ENCODE results near the gene PCBP2.
"Not testable (repeated sequence)": the region's sequence is repeated elsewhere in the genome, so short reads cannot be mapped to it uniquely, and the experiment has no call there.

Gene PCBP2

DNA sequence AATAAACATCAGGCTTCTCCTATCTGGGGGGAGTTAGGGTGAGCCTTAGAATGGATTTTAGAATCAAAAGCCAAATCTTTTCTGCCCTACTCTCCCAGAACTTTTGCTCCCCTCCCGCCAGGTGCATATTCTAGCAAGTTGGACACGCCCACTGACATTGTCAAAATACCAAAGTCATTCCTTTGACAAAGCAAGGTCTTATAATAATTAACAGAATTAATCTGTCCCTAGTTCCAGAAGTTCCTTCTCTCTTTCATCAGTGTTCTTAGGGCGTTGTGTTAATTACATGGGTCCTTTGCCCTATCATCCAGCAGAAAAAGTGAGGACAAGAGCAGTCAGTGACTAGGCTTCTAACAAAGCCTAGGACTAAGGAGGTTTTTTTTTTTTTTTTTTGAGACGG, 7.9 kb upstream of the PCBP2 start:
- H3K27ac ChIP-seq (ENCODE audit: low read length), result no peak overlapping the region

DNA sequence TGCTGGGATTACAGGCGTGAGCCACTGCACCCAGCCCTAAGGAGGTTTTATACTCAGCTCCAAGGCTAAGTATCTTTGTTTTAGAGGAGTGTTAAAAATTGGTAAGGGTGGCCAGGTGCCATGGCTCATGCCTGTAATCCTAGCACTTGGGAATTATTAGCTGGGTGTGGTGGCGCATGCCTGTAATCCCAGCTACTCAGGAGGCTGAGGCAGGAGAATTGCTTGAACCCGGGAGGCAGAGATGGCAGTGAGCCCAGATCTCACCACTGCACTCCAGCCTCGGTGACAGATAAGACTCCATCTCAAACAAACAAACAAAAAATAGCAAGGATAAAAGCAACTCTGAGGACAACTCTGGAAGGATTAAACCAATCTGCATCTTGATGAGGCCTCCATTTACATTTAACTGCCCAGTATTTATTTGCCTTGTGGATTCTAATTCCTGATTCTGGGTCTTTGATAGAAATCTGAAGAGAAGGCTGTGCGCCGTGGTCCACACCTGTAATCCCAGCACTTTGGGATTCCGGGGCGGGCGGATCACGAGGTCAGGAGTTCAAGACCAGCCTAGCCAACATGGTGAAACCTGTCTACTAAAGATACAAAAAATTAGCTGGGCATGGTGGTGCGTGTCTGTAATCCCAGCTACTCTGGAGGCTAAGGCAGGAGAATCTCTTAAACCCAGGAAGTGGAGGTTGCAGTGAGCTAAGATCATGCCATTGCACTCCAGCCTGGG, 7.1 kb upstream of the PCBP2 start:
- H3K4me3 ChIP-seq (ENCODE audit: low read depth in 1 of 2, low read length in 2 of 2); H3K9me3 ChIP-seq (ENCODE audit: control insufficient read depth in 1 of 2, low read length in 2 of 2); H3K27me3 ChIP-seq (ENCODE audit: low read depth, low read length); H3K27ac ChIP-seq (ENCODE audit: low read length): not testable (repeated sequence)
- peaks cover 14 to 31% of the 10 kb centered on the region in 2 donors for H3K36me3 ChIP-seq (ENCODE audit: control insufficient read depth in 1 of 2, insufficient read depth in 2 of 2, low read length in 2 of 2)
- H3K4me1 ChIP-seq (ENCODE audit: control insufficient read depth in 1 of 2, insufficient read depth in 2 of 2, low read length in 2 of 2), result peaks cover 0 to 14% of the 10 kb centered on the region in 2 donors

More for the DNA sequence above, 7.9 kb upstream of the PCBP2 start:
- Histone ChIP-seq H3K9me3 (ENCODE audit: control insufficient read depth in 1 of 2, low read length in 2 of 2) (no peaks in the 10 kb centered on the region), H3K4me1 (ENCODE audit: control insufficient read depth in 1 of 2, insufficient read depth in 2 of 2, low read length in 2 of 2) (peaks cover 0 to 14% of the 10 kb centered on the region in 2 donors), H3K27me3 (ENCODE audit: low read depth, low read length) (no peaks in the 10 kb centered on the region), H3K36me3 (ENCODE audit: control insufficient read depth in 1 of 2, insufficient read depth in 2 of 2, low read length in 2 of 2) (peaks cover 14 to 31% of the 10 kb centered on the region in 2 donors), H3K4me3 (ENCODE audit: low read depth in 1 of 2, low read length in 2 of 2) (no peak overlapping the region)

DNA sequence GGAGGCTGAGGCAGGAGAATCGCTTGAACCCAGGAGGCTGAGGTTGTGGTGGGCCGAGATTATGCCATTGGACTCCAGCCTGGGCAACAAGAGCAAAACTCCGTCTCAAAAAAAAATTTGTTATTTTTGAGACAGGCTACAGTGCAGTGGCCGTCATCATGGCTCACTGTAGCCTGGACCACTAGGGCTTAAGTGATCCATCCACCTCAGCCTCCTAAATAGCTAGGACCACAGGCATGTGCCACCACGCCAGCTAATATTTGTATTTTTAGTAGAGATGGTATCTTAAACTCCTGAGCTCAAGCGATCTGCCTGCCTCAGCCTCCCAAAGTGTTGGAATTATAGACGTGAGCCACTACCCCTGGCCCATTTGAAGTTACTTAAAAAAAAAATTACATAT, 966 bp upstream of the PCBP2 start:
- Histone ChIP-seq H3K4me3 (ENCODE audit: low read depth in 1 of 2, low read length in 2 of 2) (no peak overlapping the region), H3K9me3 (ENCODE audit: control insufficient read depth in 1 of 2, low read length in 2 of 2) (no peaks in the 10 kb centered on the region), H3K36me3 (ENCODE audit: control insufficient read depth in 1 of 2, insufficient read depth in 2 of 2, low read length in 2 of 2) (peaks cover 24 to 33% of the 10 kb centered on the region in 2 donors), H3K27ac (ENCODE audit: low read length) (no peak overlapping the region), H3K4me1 (ENCODE audit: control insufficient read depth in 1 of 2, insufficient read depth in 2 of 2, low read length in 2 of 2) (peaks cover 13 to 19% of the 10 kb centered on the region in 2 donors), H3K27me3 (ENCODE audit: low read depth, low read length) (no peaks in the 10 kb centered on the region)

DNA sequence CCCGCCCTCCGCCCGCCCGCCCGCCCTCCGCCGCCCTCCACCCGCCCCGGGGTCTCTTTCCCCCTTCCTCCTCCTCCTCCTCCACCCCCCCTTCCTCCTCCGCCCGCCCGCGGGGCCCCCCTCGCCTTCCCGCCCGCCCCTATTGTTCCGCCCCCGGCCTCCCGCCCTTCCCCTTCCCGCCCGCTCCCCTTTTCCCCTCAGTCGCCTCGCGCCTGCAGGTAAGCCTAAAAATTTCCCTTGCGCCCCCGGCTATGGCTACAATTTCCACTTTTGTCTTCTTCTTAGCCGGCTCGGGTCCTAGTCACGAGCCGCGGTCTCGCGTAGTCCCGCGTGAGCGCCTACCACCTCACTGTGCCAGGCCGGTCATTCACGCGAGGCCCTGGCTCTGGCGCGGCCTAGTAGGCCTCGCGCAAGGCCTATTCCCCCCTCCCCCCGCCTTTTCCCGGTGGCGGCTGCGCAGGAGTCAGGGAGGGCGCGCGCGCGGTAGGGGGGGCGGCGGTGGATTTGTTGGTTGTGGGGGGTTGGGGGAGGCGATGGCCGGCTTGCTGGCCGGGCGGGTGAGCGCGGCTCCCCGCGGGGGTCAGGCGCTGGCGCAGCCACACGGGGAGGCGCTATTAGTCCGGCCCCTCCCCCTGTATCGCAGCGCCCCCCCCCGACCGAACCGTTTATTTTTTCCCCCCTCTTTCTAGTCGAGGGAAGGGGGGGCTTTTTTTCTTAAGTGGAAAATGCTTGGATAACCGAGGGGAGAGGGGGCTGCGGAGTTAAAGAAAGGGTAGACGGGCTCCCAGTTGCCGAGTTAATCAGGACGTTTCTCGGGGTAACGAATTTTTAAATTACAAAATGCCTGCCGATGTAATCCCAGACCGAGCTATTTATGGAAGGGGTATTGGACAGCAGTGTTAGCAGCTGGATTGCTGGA, 516 bp downstream of the PCBP2 start:
- H3K36me3 ChIP-seq (ENCODE audit: control insufficient read depth in 1 of 2, insufficient read depth in 2 of 2, low read length in 2 of 2), result peaks cover 31 to 42% of the 10 kb centered on the region in 2 donors

DNA sequence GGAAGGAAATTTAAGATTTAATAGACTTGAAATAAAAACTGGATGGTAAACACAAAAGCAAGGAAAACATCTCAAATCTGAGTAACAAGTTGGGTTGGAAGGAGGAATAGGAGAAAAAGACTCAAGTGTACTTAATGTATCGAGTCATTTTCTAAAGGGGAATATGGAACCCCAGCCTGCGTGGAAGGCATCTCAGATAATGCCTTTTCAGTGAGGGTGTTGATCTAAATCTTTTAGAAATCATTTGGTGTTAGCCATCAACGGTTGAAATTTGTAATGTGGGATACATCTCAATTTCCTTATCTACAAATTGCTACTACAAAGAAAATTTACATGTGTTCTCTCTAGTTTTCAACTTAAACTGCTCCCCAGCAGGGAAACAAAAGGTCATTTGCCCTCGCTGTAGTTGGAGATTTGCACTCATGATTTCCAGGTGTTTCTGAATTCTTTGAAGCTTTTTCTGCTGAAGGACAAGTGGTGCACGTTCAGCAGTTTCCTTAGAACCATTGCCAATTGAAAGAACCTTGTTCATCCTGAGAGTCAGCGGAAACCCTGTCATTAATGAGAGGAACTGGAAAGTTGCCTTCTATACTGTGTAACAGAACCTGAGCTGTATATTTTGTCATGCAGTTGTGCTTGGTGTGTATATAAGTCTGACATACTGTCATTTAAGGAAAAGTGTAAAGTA, 2.2 kb downstream of the PCBP2 start:
- H3K36me3 ChIP-seq (ENCODE audit: control insufficient read depth in 1 of 2, insufficient read depth in 2 of 2, low read length in 2 of 2), result peaks cover 39 to 50% of the 10 kb centered on the region in 2 donors
- H3K4me1 ChIP-seq (ENCODE audit: control insufficient read depth in 1 of 2, insufficient read depth in 2 of 2, low read length in 2 of 2), result peaks cover 13 to 20% of the 10 kb centered on the region in 2 donors
- no peaks in the 10 kb centered on the region for H3K9me3 ChIP-seq (ENCODE audit: control insufficient read depth in 1 of 2, low read length in 2 of 2)
- H3K4me3 ChIP-seq (ENCODE audit: low read depth in 1 of 2, low read length in 2 of 2), result peak overlapping the region; percentile 82 to 95
- peak overlapping the region; percentile 78 for H3K27ac ChIP-seq (ENCODE audit: low read length)
- H3K27me3 ChIP-seq (ENCODE audit: low read depth, low read length), result no peaks in the 10 kb centered on the region

More for the DNA sequence above, 516 bp downstream of the PCBP2 start:
- Histone ChIP-seq H3K27ac (ENCODE audit: low read length) (peak overlapping the region; percentile 85), H3K4me3 (ENCODE audit: low read depth in 1 of 2, low read length in 2 of 2) (peak overlapping the region; percentile 82 to 95), H3K4me1 (ENCODE audit: control insufficient read depth in 1 of 2, insufficient read depth in 2 of 2, low read length in 2 of 2) (peaks cover 13 to 19% of the 10 kb centered on the region in 2 donors), H3K9me3 (ENCODE audit: control insufficient read depth in 1 of 2, low read length in 2 of 2) (no peaks in the 10 kb centered on the region), H3K27me3 (ENCODE audit: low read depth, low read length) (no peaks in the 10 kb centered on the region)

DNA sequence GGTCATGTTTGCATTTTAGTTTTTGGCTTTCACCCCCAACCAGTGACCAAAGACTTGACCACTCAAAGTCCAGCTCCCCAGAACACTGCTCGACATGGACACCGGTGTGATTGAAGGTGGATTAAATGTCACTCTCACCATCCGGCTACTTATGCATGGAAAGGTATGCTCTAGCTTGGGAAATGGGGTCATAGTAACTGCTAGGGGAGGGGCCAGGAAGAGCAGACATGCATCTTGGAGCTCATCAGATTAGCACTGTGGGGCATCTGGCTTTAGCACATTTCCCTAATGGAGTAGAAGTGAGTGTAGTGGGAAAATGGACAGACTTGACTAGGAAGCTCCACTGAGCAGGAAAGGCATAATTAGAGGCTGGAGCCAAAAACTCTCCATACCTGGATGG, 2.8 kb downstream of the PCBP2 start:
- H3K9me3 ChIP-seq (ENCODE audit: control insufficient read depth in 1 of 2, low read length in 2 of 2), result no peaks in the 10 kb centered on the region
- no peak overlapping the region for H3K27ac ChIP-seq (ENCODE audit: low read length)
- no peaks in the 10 kb centered on the region for H3K27me3 ChIP-seq (ENCODE audit: low read depth, low read length)
- peak overlapping the region in 1 of 2 donors; percentile 95 for H3K4me3 ChIP-seq (ENCODE audit: low read depth in 1 of 2, low read length in 2 of 2)
- peaks cover 13 to 25% of the 10 kb centered on the region in 2 donors for H3K4me1 ChIP-seq (ENCODE audit: control insufficient read depth in 1 of 2, insufficient read depth in 2 of 2, low read length in 2 of 2)
- H3K36me3 ChIP-seq (ENCODE audit: control insufficient read depth in 1 of 2, insufficient read depth in 2 of 2, low read length in 2 of 2), result peaks cover 44 to 56% of the 10 kb centered on the region in 2 donors

DNA sequence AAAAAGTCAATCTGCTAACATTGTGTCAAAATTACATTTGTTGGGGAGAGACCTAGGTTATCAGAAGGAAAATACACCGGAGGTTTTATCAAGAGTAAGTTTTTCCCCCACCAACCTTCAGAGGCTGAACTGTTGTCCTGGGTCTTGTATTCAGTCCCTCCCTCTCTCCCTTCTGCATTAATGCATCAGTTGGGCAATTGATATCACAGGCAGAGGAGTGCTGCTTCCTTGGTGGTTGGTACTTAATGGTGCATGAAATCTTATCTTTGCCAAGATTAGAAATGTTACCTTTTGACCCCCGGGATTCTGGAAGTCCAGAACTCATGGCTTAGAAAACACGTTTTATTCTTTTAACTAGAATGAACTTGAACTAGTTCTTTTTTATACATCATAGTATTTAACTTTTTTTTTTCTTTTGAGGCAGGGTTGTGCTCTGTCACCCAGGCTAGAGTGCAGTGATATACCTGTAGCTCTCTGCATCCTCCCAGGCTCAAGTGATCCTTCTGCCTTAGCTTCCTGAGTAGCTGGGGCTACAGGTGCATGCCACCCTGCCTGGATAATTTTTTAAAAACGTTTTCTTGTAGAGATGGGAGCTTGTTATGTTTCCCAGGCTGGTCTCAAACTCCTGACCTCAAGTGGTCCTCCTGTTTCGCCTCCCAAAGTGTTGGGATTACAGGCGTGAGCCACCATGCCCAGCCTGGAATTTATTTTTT, 4.9 kb downstream of the PCBP2 start:
- H3K27ac ChIP-seq (ENCODE audit: low read length), result no peak overlapping the region
- H3K27me3 ChIP-seq (ENCODE audit: low read depth, low read length), result no peaks in the 10 kb centered on the region
- no peaks in the 10 kb centered on the region for H3K9me3 ChIP-seq (ENCODE audit: control insufficient read depth in 1 of 2, low read length in 2 of 2)
- H3K4me1 ChIP-seq (ENCODE audit: control insufficient read depth in 1 of 2, insufficient read depth in 2 of 2, low read length in 2 of 2), result peaks cover 21 to 46% of the 10 kb centered on the region in 2 donors
- H3K4me3 ChIP-seq (ENCODE audit: low read depth in 1 of 2, low read length in 2 of 2), result no peak overlapping the region
- H3K36me3 ChIP-seq (ENCODE audit: control insufficient read depth in 1 of 2, insufficient read depth in 2 of 2, low read length in 2 of 2), result peaks cover 65 to 77% of the 10 kb centered on the region in 2 donors

DNA sequence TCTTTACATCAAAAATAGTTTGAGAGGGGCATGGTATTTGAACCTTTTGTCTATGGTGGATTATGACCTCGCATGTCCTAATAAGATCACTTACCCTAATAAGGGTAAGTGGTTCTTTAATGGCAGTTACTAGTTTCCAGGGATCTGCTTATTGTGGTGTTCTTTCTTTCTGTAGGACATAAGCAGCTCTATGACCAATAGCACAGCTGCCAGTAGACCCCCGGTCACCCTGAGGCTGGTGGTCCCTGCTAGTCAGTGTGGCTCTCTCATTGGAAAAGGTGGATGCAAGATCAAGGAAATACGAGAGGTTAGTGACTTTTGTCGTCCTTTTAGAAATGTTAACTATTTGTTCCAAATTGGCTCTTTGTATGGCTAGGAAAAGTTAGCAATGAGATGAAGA, 7.2 kb downstream of the PCBP2 start:
- Histone ChIP-seq H3K4me3 (ENCODE audit: low read depth in 1 of 2, low read length in 2 of 2) (no peak overlapping the region), H3K9me3 (ENCODE audit: control insufficient read depth in 1 of 2, low read length in 2 of 2) (no peaks in the 10 kb centered on the region), H3K27ac (ENCODE audit: low read length) (no peak overlapping the region), H3K27me3 (ENCODE audit: low read depth, low read length) (no peaks in the 10 kb centered on the region), H3K36me3 (ENCODE audit: control insufficient read depth in 1 of 2, insufficient read depth in 2 of 2, low read length in 2 of 2) (peaks cover 86 to 99% of the 10 kb centered on the region in 2 donors), H3K4me1 (ENCODE audit: control insufficient read depth in 1 of 2, insufficient read depth in 2 of 2, low read length in 2 of 2) (peaks cover 14 to 49% of the 10 kb centered on the region in 2 donors)

DNA sequence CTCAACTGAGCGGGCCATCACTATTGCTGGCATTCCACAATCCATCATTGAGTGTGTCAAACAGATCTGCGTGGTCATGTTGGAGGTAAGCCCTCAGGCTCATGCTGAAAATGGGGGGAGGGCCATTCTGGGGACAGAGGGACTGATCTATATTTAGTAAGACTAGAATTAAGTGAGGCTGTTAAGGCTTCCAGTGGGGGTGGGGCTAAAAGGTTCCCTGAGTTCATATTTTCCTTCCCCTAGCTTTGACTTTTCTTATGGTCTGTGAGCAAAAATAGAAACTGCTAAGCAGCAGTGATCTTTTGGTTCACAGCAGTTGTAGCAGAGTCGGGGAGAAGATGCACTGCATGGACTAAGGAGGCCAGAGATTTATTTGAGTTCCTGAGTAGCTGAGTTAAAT, 9.2 kb downstream of the PCBP2 start:
- Histone ChIP-seq H3K4me1 (ENCODE audit: control insufficient read depth in 1 of 2, insufficient read depth in 2 of 2, low read length in 2 of 2) (peaks cover 8 to 48% of the 10 kb centered on the region in 2 donors), H3K27me3 (ENCODE audit: low read depth, low read length) (no peaks in the 10 kb centered on the region), H3K27ac (ENCODE audit: low read length) (no peak overlapping the region), H3K9me3 (ENCODE audit: control insufficient read depth in 1 of 2, low read length in 2 of 2) (no peaks in the 10 kb centered on the region), H3K4me3 (ENCODE audit: low read depth in 1 of 2, low read length in 2 of 2) (no peak overlapping the region), H3K36me3 (ENCODE audit: control insufficient read depth in 1 of 2, insufficient read depth in 2 of 2, low read length in 2 of 2) (peaks cover 84 to 99% of the 10 kb centered on the region in 2 donors)

DNA sequence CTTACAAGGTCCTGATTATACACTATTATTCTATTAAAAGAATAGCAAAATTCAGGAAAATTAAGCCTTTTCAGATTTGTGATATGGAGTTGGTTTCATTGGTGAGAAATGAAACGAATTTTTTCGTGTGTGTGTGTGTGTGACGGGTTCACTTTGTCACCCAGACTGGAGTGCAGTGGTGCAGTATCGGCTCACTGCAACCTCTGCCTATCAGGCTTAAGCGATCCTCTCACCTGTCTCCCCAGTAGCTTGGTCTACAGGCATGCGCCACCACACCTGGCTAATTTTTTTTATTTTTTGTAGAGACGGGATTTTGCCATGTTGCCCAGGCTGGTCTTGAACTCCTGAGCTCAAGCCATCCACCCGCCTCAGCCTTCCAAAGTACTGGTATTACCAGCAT, 9.7 kb downstream of the PCBP2 start:
- Histone ChIP-seq H3K27me3 (ENCODE audit: low read depth, low read length) (no peaks in the 10 kb centered on the region), H3K9me3 (ENCODE audit: control insufficient read depth in 1 of 2, low read length in 2 of 2) (no peaks in the 10 kb centered on the region), H3K4me1 (ENCODE audit: control insufficient read depth in 1 of 2, insufficient read depth in 2 of 2, low read length in 2 of 2) (peaks cover 8 to 54% of the 10 kb centered on the region in 2 donors), H3K27ac (ENCODE audit: low read length) (no peak overlapping the region), H3K4me3 (ENCODE audit: low read depth in 1 of 2, low read length in 2 of 2) (no peak overlapping the region), H3K36me3 (ENCODE audit: control insufficient read depth in 1 of 2, insufficient read depth in 2 of 2, low read length in 2 of 2) (peaks cover 85 to 99% of the 10 kb centered on the region in 2 donors)

Data from muscle layer of duodenum (tissue), 2 donors.